ENCODE results near the gene DYNLT2B. TPM values are rescaled to one million over a fixed set of nuclear protein-coding genes. Genes with fewer than 3 reads are reported as not detected.

DYNLT2B gene
- total and polyA plus RNA-seq, 2 experiments from 2014 or later, result 10.9 to 23.5 TPM

GRCh38 chr3:196357905-196358304 lies 39.9 kb upstream of the DYNLT2B start:
- WGBS (ENCODE audit: low lambda C conversion rate, missing lambda C conversion rate), result 97% methylated on average over 7 of the region's 7 CpGs
- no peaks in the 10 kb centered on the region for H3K27me3 ChIP-seq
- no peaks in the 10 kb centered on the region for H3K36me3 ChIP-seq (replicated peaks; ENCODE audit: insufficient read depth, low read depth)
- no peak overlapping the region for H2AFZ ChIP-seq
- no peak overlapping the region for H3K27ac ChIP-seq
- H3K4me1 ChIP-seq (ENCODE audit: insufficient read depth), result no peaks in the 10 kb centered on the region
- no peaks in the 10 kb centered on the region for H3K79me2 ChIP-seq
- H3K4me3 ChIP-seq, result no peak overlapping the region
- no peaks in the 10 kb centered on the region for H4K20me1 ChIP-seq (ENCODE audit: insufficient read depth, poor library complexity, severe bottlenecking)
- no peaks in the 10 kb centered on the region for H3K9me2 ChIP-seq (replicated peaks; ENCODE audit: insufficient read depth)
- no peak overlapping the region for H3K4me2 ChIP-seq
- TF ChIP-seq EZH2 (IDR thresholded peaks at IDR 0.05; ENCODE audit: borderline replicate concordance) (no peak), CTCF (IDR thresholded peaks at IDR 0.05; ENCODE audit: poor library complexity) (no peak), EZH2phosphoT487 (IDR thresholded peaks at IDR 0.05; ENCODE audit: low read depth, severe bottlenecking, unreplicated experiment) (no peak)
- H3K9me3 ChIP-seq (ENCODE audit: low read depth), result no peaks in the 10 kb centered on the region
- DNase-seq (ENCODE audit: low spot score), result no peak

DNA sequence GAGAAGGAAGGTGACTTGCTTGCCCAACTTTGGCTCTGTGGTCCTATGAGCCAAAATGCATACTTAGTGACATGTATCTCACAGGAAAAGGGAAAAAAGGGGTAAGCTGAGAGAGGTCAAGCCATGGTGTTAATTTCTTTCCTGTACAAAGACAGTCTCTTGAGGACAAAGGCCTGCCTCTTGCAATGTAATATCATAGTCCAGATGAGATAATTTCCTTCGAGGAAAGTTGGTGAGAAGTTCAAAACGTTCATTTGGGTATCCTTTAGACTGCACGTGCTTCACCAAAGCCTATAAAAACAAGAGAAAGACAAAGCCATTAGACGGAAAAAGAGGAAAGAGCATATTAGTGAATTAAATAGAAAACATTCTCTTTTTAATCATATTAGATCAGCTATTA lies 38.5 kb upstream of the DYNLT2B start:
- Histone ChIP-seq H4K20me1 (ENCODE audit: insufficient read depth, poor library complexity, severe bottlenecking) (no peaks in the 10 kb centered on the region), H3K27ac (no peak overlapping the region), H3K4me2 (no peak overlapping the region), H3K4me3 (no peak overlapping the region), H3K36me3 (replicated peaks; ENCODE audit: insufficient read depth, low read depth) (no peaks in the 10 kb centered on the region), H3K79me2 (no peaks in the 10 kb centered on the region), H3K9me2 (replicated peaks; ENCODE audit: insufficient read depth) (no peaks in the 10 kb centered on the region), H3K27me3 (no peaks in the 10 kb centered on the region), H3K4me1 (ENCODE audit: insufficient read depth) (no peaks in the 10 kb centered on the region), H3K9me3 (ENCODE audit: low read depth) (no peaks in the 10 kb centered on the region), H2AFZ (no peak overlapping the region)
- TF ChIP-seq EZH2phosphoT487 (IDR thresholded peaks at IDR 0.05; ENCODE audit: low read depth, severe bottlenecking, unreplicated experiment) (no peak), EZH2 (IDR thresholded peaks at IDR 0.05; ENCODE audit: borderline replicate concordance) (no peak), CTCF (IDR thresholded peaks at IDR 0.05; ENCODE audit: poor library complexity) (no peak)
- 95% methylated on average over 4 of the region's 4 CpGs for WGBS (ENCODE audit: low lambda C conversion rate, missing lambda C conversion rate)
- DNase-seq (ENCODE audit: low spot score), result no peak

- H3K9me3 ChIP-seq (ENCODE audit: low read depth), result no peaks in the 10 kb centered on the region
- H3K79me2 ChIP-seq, result no peaks in the 10 kb centered on the region
- H3K4me3 ChIP-seq, result no peak overlapping the region
- no peaks in the 10 kb centered on the region for H3K27me3 ChIP-seq
- DNase-seq (ENCODE audit: low spot score), result no peak
- H3K27ac ChIP-seq, result no peak overlapping the region
- no peaks in the 10 kb centered on the region for H3K9me2 ChIP-seq (replicated peaks; ENCODE audit: insufficient read depth)
- WGBS (ENCODE audit: low lambda C conversion rate, missing lambda C conversion rate), result 95% methylated on average over 1 of the region's 1 CpG
- no peak overlapping the region for H2AFZ ChIP-seq
- H3K4me2 ChIP-seq, result no peak overlapping the region
- H4K20me1 ChIP-seq (ENCODE audit: insufficient read depth, poor library complexity, severe bottlenecking), result no peaks in the 10 kb centered on the region
- TF ChIP-seq EZH2 (IDR thresholded peaks at IDR 0.05; ENCODE audit: borderline replicate concordance) (no peak), CTCF (IDR thresholded peaks at IDR 0.05; ENCODE audit: poor library complexity) (no peak), EZH2phosphoT487 (IDR thresholded peaks at IDR 0.05; ENCODE audit: low read depth, severe bottlenecking, unreplicated experiment) (no peak)
- H3K36me3 ChIP-seq (replicated peaks; ENCODE audit: insufficient read depth, low read depth), result no peaks in the 10 kb centered on the region
- no peaks in the 10 kb centered on the region for H3K4me1 ChIP-seq (ENCODE audit: insufficient read depth)
Measured at GRCh38 chr3:196355668-196356067, 37.6 kb upstream of the DYNLT2B start.

GRCh38 chr3:196354132-196354531 lies 36.1 kb upstream of the DYNLT2B start:
- H3K79me2 ChIP-seq, result no peaks in the 10 kb centered on the region

More at GRCh38 chr3:196354132-196354531, 36.1 kb upstream of the DYNLT2B start:
- Histone ChIP-seq H3K4me3 (no peak overlapping the region), H3K4me1 (ENCODE audit: insufficient read depth) (no peaks in the 10 kb centered on the region), H3K9me3 (ENCODE audit: low read depth) (no peaks in the 10 kb centered on the region), H3K27ac (no peak overlapping the region), H3K27me3 (no peaks in the 10 kb centered on the region), H3K4me2 (no peak overlapping the region), H3K36me3 (replicated peaks; ENCODE audit: insufficient read depth, low read depth) (no peaks in the 10 kb centered on the region), H4K20me1 (ENCODE audit: insufficient read depth, poor library complexity, severe bottlenecking) (no peaks in the 10 kb centered on the region), H2AFZ (no peak overlapping the region), H3K9me2 (replicated peaks; ENCODE audit: insufficient read depth) (no peaks in the 10 kb centered on the region)
- 94% methylated on average over 6 of the region's 6 CpGs for WGBS (ENCODE audit: low lambda C conversion rate, missing lambda C conversion rate)
- DNase-seq (ENCODE audit: low spot score), result no peak
- no peak for TF ChIP-seq EZH2phosphoT487 (IDR thresholded peaks at IDR 0.05; ENCODE audit: low read depth, severe bottlenecking, unreplicated experiment)
- no peak for TF ChIP-seq EZH2 (IDR thresholded peaks at IDR 0.05; ENCODE audit: borderline replicate concordance)
- TF ChIP-seq CTCF (IDR thresholded peaks at IDR 0.05; ENCODE audit: poor library complexity), result no peak
